Parathyroid adenoma (tissue), 2 donors: ENCODE measurements around the gene MLLT3.

Experiments
- H2AFZ ChIP-seq: fragments of 300-600 bp; sonication (generic); one replicate; pipeline ENCODE4 v1.7.0; 2017; ENCODE audit warnings: antibody characterized with exemption, mild to moderate bottlenecking
- H3K27ac ChIP-seq: fragments of 300-600 bp; sonication (generic); one replicate; pipeline ENCODE4 v1.7.0; 2017
- H3K27me3 ChIP-seq: fragments of 300-600 bp; sonication (generic); one replicate; pipeline ENCODE4 v1.7.0; 2017; ENCODE audit warnings: low read length; ENCODE audit not compliant: control insufficient read depth, insufficient read depth
- H3K36me3 ChIP-seq: fragments of 300-600 bp; sonication (generic); one replicate; pipeline ENCODE4 v1.7.0; 2017; ENCODE audit warnings: low read length; ENCODE audit not compliant: control insufficient read depth, insufficient read depth
- H3K4me1 ChIP-seq: fragments of 300-600 bp; sonication (generic); one replicate; pipeline ENCODE4 v1.7.0; 2017; ENCODE audit warnings: control low read depth
- H3K4me2 ChIP-seq: fragments of 300-600 bp; sonication (generic); one replicate; pipeline ENCODE4 v1.7.0; 2017; ENCODE audit warnings: low read length
- H3K4me3 ChIP-seq: fragments of 300-600 bp; sonication (generic); one replicate; pipeline ENCODE4 v1.7.0; 2017; ENCODE audit warnings: low read depth, low read length
- H3K79me2 ChIP-seq: fragments of 300-600 bp; sonication (generic); one replicate; pipeline ENCODE4 v1.7.0; 2017; ENCODE audit warnings: control low read depth
- H3K9ac ChIP-seq: fragments of 300-600 bp; sonication (generic); one replicate; pipeline ENCODE4 v1.7.0; 2017; ENCODE audit warnings: mild to moderate bottlenecking
- H3K9me3 ChIP-seq: fragments of 300-600 bp; sonication (generic); one replicate; pipeline ENCODE4 v1.7.0; 2017; ENCODE audit warnings: low read length; ENCODE audit not compliant: control insufficient read depth
- TF ChIP-seq, protein P1 (sequence below): fragments of 300-600 bp; sonication (generic); IDR thresholded peaks from one replicate; pipeline ENCODE4 v1.7.0; 2017; ENCODE audit warnings: antibody characterized with exemption, mild to moderate bottlenecking
- donor health status: primary hyperparathyroidism.

The MLLT3 gene

DNA sequence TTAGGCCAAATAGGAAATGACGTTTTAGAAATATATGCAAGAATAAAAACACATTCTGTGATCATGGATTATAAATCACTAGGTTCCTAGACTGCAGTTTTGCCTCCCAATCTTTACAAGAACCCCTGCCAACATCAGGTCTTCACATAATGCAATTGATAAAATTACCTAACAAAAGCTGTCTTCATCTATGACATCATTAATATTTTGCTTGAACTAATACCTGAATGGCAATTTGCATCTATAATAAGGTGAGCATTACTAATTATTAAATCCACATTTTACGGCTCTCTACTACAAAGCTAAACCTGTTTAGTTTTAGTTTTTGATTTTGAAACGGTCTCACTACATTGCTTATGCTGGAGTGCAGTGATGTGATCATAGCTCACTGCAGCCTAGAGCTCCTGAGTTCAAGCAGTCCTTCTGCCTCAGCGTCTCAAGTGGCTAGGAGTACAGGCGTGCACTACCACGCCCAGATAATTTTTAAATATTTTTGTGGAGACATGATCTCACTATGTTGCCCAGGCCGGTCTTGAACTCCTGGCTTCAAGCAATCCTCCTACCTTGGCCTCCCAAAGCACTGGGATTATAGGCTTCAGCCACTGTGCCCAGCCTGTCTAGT, 218.0 kb downstream of the MLLT3 start:
- Histone ChIP-seq H3K9ac (no peak overlapping the region), H3K9me3 (no peaks in the 10 kb centered on the region), H3K4me3 (no peak overlapping the region), H3K27ac (no peak overlapping the region), H3K27me3 (no peaks in the 10 kb centered on the region), H2AFZ (no peak overlapping the region), H3K4me1 (peaks cover 2% of the 10 kb centered on the region), H3K36me3 (no peaks in the 10 kb centered on the region), H3K4me2 (no peak overlapping the region), H3K79me2 (no peaks in the 10 kb centered on the region)
- TF ChIP-seq, protein P1, sequence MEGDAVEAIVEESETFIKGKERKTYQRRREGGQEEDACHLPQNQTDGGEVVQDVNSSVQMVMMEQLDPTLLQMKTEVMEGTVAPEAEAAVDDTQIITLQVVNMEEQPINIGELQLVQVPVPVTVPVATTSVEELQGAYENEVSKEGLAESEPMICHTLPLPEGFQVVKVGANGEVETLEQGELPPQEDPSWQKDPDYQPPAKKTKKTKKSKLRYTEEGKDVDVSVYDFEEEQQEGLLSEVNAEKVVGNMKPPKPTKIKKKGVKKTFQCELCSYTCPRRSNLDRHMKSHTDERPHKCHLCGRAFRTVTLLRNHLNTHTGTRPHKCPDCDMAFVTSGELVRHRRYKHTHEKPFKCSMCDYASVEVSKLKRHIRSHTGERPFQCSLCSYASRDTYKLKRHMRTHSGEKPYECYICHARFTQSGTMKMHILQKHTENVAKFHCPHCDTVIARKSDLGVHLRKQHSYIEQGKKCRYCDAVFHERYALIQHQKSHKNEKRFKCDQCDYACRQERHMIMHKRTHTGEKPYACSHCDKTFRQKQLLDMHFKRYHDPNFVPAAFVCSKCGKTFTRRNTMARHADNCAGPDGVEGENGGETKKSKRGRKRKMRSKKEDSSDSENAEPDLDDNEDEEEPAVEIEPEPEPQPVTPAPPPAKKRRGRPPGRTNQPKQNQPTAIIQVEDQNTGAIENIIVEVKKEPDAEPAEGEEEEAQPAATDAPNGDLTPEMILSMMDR, result no peak

DNA sequence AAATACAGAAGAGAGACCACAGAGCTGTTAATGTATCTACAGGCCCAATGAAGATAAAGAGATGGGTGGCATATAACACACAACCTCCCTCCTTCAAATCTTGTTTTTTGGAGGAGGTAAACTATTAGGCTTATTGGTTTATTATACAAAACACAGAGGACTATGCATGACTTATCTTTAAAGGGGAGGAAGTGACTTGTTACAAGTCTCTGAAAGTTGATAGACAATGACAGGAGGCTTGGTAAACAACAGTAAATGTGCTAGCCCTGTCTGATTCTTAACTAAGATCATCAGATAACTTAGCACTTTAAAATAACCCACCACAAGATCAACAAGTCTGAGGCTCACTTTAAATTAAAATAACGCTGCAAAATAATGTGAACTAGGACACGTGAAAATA, 219.0 kb downstream of the MLLT3 start:
- Histone ChIP-seq H3K4me3 (no peak overlapping the region), H2AFZ (no peak overlapping the region), H3K79me2 (no peaks in the 10 kb centered on the region), H3K9ac (no peak overlapping the region), H3K4me1 (peaks cover 2% of the 10 kb centered on the region), H3K9me3 (no peaks in the 10 kb centered on the region), H3K27ac (no peak overlapping the region), H3K4me2 (no peak overlapping the region), H3K36me3 (no peaks in the 10 kb centered on the region), H3K27me3 (no peaks in the 10 kb centered on the region)
- TF ChIP-seq, protein P1, result no peak

DNA sequence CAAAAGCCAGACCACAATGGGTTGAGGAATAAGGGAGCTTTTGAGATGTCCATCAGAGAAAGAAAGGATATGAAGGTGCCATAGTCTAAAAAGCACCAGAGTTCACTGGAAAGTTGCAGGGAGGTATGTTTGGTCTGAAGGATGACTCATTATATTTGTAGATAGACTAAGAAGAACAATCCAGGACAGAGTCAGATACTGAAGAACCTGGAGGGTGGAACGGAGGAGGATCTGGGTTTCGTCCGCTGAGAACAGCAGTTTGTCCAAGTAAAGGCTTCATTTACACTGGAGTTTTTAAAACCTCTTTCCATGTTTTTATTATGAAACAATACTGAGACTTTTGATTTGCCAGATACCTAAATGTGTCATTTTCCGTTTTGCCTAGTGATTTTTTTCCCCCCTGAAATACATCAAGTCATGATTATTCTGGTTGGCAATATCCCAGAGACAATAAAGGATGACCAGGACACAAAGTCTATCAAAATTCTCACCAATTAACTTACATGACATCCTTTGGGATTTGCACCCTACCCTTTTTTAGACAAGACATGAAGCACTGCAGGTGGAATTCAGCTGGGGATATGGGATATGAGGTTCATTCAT, 219.9 kb downstream of the MLLT3 start:
- Histone ChIP-seq H3K27ac (no peak overlapping the region), H3K79me2 (no peaks in the 10 kb centered on the region), H3K9ac (no peak overlapping the region), H2AFZ (no peak overlapping the region), H3K27me3 (no peaks in the 10 kb centered on the region), H3K9me3 (no peaks in the 10 kb centered on the region), H3K36me3 (no peaks in the 10 kb centered on the region), H3K4me2 (no peak overlapping the region), H3K4me1 (peaks cover 2% of the 10 kb centered on the region), H3K4me3 (no peak overlapping the region)
- TF ChIP-seq, protein P1, result no peak

DNA sequence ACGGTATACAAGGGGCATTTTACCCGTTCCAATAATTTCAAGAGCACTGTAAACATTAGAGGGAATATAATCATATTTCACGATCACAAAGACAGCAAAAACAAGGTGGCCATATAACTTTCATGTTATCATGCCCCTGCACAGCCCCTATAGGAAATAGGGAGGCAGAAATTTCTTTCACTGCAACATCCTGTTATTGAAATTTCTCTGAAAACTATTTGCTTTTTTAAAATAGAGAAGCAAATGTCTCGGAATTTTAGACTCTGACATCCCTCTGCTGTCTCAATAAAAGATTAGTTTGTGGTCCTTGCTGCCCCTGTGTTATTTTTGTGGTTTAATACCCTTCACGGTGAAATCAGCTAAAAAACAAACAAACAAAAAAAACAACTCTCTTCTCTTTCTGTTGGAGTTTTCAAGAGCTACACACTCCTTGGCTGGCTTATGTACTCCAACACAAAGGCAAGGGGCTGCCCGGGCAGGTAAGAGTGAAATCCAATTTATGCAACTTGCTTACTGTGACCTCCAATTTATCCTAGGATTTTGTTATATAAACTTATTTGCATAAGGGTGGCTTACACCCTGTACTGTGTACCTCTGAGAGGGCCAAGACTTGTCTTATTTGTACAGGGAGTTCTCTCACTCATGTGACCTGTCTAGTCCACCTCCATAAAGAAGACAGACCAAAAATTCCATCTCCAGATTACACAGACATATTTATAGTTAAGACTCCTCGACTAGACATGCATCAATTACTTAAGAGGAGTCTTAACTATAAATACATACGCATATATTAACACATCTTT, 223.6 kb downstream of the MLLT3 start:
- Histone ChIP-seq H3K4me3 (no peak overlapping the region), H3K27me3 (no peaks in the 10 kb centered on the region), H3K36me3 (no peaks in the 10 kb centered on the region), H3K9me3 (no peaks in the 10 kb centered on the region), H2AFZ (no peak overlapping the region), H3K79me2 (no peaks in the 10 kb centered on the region), H3K27ac (no peak overlapping the region), H3K4me2 (no peak overlapping the region), H3K4me1 (no peaks in the 10 kb centered on the region), H3K9ac (no peak overlapping the region)
- TF ChIP-seq, protein P1, result no peak
